B cell (primary cell): ENCODE measurements around the gene POU1F1. TPM values are rescaled to one million over a fixed set of nuclear protein-coding genes. Genes with fewer than 3 reads are reported as not detected.

Source experiments
- ATAC-seq: fragments of 200-7000 bp; cut with Tn5 transposase; one replicate; pipeline ENCODE4 v1.10.0; 2021; ENCODE audit warnings: low read depth, mild to moderate bottlenecking, moderate number of reproducible peaks, moderate library complexity
- CTCF ChIA-PET: fragments of 350-600 bp; sonication (Branson Sonifier 250); formaldehyde crosslinking; loops from one replicate; lab custom pipeline; 2021; ENCODE audit warnings: antibody characterized with exemption, inconsistent platforms; lab: Charles Lee
- POLR2A ChIA-PET: fragments of 350-600 bp; sonication (Branson Sonifier 250); formaldehyde crosslinking; loops from one replicate; lab custom pipeline; 2021; ENCODE audit warnings: antibody characterized with exemption; lab: Charles Lee
- DNase-seq: peaks from one replicate; pipeline ENCODE4 v3.0.0; 2013
- H2AFZ ChIP-seq: 2 replicates; pipeline ENCODE4 v1.6.1; 2012; ENCODE audit warnings: mild to moderate bottlenecking, low read depth, low read length; ENCODE audit not compliant: insufficient read depth, poor library complexity, severe bottlenecking
- H3K27ac ChIP-seq, 2 donors: 1 replicate in 1 of 2; 2 replicates in 1 of 2; pipeline ENCODE4 v1.5.1; 2012 to 2013; ENCODE audit warnings: low read length in 2 of 2, mild to moderate bottlenecking in 2 of 2, moderate library complexity in 1 of 2
- H3K27me3 ChIP-seq, 4 experiments: fragments of 200-600 bp in 1 of 4; sonication (generic) in 1 of 4; replicated peaks in 1 of 4; 1 replicate in 2 of 4; 2 replicates in 2 of 4; pipeline versions ENCODE4 v1.6.1 to v1.7.0; 2013 to 2016; ENCODE audit warnings: low read length in 3 of 4, mild to moderate bottlenecking in 2 of 4, mixed read lengths in 1 of 4, moderate library complexity in 1 of 4; ENCODE audit not compliant: insufficient read depth in 4 of 4, control insufficient read depth in 3 of 4; ENCODE audit errors: control extremely low read depth in 1 of 4
- H3K36me3 ChIP-seq, 2 experiments: replicated peaks in 1 of 2; 1 replicate in 1 of 2; 2 replicates in 1 of 2; pipeline versions ENCODE4 v1.6.1 to v1.7.1; 2013; ENCODE audit warnings: low read length in 1 of 2; ENCODE audit not compliant: insufficient read depth in 2 of 2, control insufficient read depth in 1 of 2; ENCODE audit errors: control extremely low read depth in 1 of 2, extremely low read depth in 1 of 2
- H3K4me1 ChIP-seq, 2 donors: fragments of 200-600 bp in 1 of 2; sonication (generic) in 1 of 2; 1 replicate in 1 of 2; 2 replicates in 1 of 2; pipeline versions ENCODE4 v1.5.1 to v1.6.1; 2013 to 2017; ENCODE audit warnings: low read length in 2 of 2; ENCODE audit not compliant: control insufficient read depth in 2 of 2, insufficient read depth in 2 of 2
- H3K4me2 ChIP-seq: replicated peaks from 2 replicates; pipeline ENCODE3; 2012; ENCODE audit warnings: mild to moderate bottlenecking, low read depth, low read length; ENCODE audit not compliant: poor library complexity, severe bottlenecking
- H3K4me3 ChIP-seq, 5 experiments: fragments of 200-600 bp in 1 of 5; sonication (generic) in 1 of 5; 1 replicate in 3 of 5; 2 replicates in 2 of 5; pipeline versions ENCODE4 v1.5.1 to v1.7.0; 2011 to 2016; ENCODE audit warnings: low read length in 4 of 5, mild to moderate bottlenecking in 4 of 5, low read depth in 2 of 5, control low read depth in 1 of 5, moderate library complexity in 1 of 5; ENCODE audit not compliant: insufficient read depth in 1 of 5; ENCODE audit errors: control extremely low read depth in 1 of 5, extremely low read depth in 1 of 5
- H3K79me2 ChIP-seq: fragments of 200-600 bp; sonication (generic); one replicate; pipeline ENCODE4 v1.6.0; 2016; ENCODE audit warnings: low read length; ENCODE audit not compliant: control insufficient read depth, insufficient read depth
- H3K9ac ChIP-seq: fragments of 200-600 bp; sonication (generic); 2 replicates; pipeline ENCODE4 v1.6.1; 2017; ENCODE audit warnings: mild to moderate bottlenecking, low read length, moderate library complexity
- H3K9me3 ChIP-seq, 3 donors: one replicate each; pipeline versions ENCODE4 v1.6.1 to v1.7.1; 2013; ENCODE audit warnings: low read length in 2 of 3; ENCODE audit not compliant: control insufficient read depth in 2 of 3, insufficient read depth in 1 of 3; ENCODE audit errors: control extremely low read depth in 1 of 3
- H4K20me1 ChIP-seq: 2 replicates; pipeline ENCODE4 v1.6.0; 2012; ENCODE audit warnings: mild to moderate bottlenecking, low read length; ENCODE audit not compliant: insufficient read depth, control insufficient read depth, poor library complexity, severe bottlenecking
- H3K27ac Mint-ChIP-seq: one replicate; pipeline ENCODE4 v1.8.0; 2021; ENCODE audit warnings: mixed read lengths
- H3K27me3 Mint-ChIP-seq: one replicate; pipeline ENCODE4 v1.8.0; 2021; ENCODE audit warnings: mixed read lengths
- H3K4me1 Mint-ChIP-seq: one replicate; pipeline ENCODE4 v1.8.0; 2021; ENCODE audit warnings: mixed read lengths
- H3K4me3 Mint-ChIP-seq: one replicate; pipeline ENCODE4 v1.8.0; 2021; ENCODE audit warnings: mixed read lengths
- H3K9me3 Mint-ChIP-seq: one replicate; pipeline ENCODE4 v1.8.0; 2022; ENCODE audit warnings: mixed read lengths; ENCODE audit not compliant: insufficient read depth
- EZH2 ChIP-seq: IDR thresholded peaks from 2 replicates; pipeline ENCODE4 v1.6.1; 2012; ENCODE audit warnings: borderline replicate concordance, low read depth, mild to moderate bottlenecking, moderate library complexity, low read length; ENCODE audit not compliant: insufficient read depth, poor library complexity, severe bottlenecking
- WGBS: methylation state at CpG from one replicate; pipeline ENCODE4 v1.1.5; 2013; ENCODE audit warnings: missing lambda C conversion rate; ENCODE audit not compliant: insufficient coverage; 5-methylcytosine and 5-hydroxymethylcytosine counted together
- intact Hi-C: fragments of 100-400 bp; cut with micrococcal nuclease; formaldehyde crosslinking; loops from one replicate; pipeline ENCODE4 v1.10.0; 2022
- polyA plus RNA-seq: library from polyadenylated mRNA; depleted of rRNA; stranded (reverse); fragments of >200 nt; gene quantifications from 2 replicates; pipeline ENCODE4 v1.2.3, GENCODE V29; 2012
- total RNA-seq, 2 donors: library from RNA; stranded (reverse); fragments of 120-200 nt in 1 of 2; gene quantifications; 1 replicate in 1 of 2; 2 replicates in 1 of 2; pipeline versions ENCODE4 v1.2.3 to v1.2.4, GENCODE V29; 2013 to 2022
- TF ChIP-seq, protein P1 (sequence below): fragments of 200-600 bp; IDR thresholded peaks from one replicate; pipeline ENCODE4 v1.8.0; 2022; ENCODE audit warnings: antibody characterized with exemption, mild to moderate bottlenecking

Gene POU1F1
- total and polyA plus RNA-seq, 2 donors (not counting 1 experiment from before 2014, with no cell fraction given): not detected

DNA sequence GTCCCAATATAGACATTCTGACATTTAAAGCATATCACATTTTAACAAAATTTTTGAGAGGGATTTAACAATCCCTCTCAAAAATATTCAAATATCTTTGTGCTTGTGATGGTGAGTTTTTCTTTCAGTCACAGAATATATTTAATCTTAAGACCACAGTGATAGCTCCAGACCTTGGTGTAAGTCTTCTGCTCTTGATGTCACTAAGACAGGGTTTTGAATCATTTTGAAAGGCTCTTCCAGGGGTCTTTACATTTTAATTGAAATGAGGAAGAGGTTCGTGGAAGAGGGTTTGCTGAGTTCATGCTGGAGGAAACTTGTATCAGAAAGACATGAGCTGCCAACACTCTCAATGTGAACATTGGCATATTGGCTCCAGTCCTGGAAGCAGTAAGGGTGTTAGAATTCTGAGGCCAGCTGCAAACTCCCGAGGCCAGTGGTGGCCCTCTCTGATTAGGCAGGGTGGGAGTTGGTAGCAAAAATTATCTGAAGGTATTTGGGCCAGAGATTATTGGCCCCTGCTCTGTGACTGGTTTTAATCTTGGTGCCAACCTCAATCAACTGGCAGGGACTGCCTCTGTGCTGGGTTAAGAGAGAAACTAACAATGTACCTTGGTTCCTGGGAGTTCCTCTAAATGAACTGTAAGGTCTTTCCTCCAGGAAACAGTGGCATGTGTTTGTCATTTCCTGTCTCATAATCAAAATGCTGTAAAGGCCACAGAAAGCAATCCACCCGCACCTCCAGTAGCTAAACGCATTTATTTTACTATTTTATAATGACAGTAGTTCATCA lies 5.3 kb downstream of the POU1F1 start:
- peak; percentile 34 for DNase-seq
- H3K9me3 ChIP-seq: no peaks in the 10 kb centered on the region
- peaks cover 19 to 25% of the 10 kb centered on the region in 2 donors for H3K4me1 ChIP-seq
- H3K79me2 ChIP-seq: no peaks in the 10 kb centered on the region
- POLR2A ChIA-PET: interaction anchor here (0.7 kb wide), 1 partner anchor 44 kb away, joined by 3 read pairs; no protein-coding TSS in a partner anchor
- no peaks in the 10 kb centered on the region for H3K36me3 ChIP-seq
- WGBS: 0% methylated on average over 2 of the region's 4 CpGs
- no peak overlapping the region for H3K27ac ChIP-seq
- TF ChIP-seq, protein P1, sequence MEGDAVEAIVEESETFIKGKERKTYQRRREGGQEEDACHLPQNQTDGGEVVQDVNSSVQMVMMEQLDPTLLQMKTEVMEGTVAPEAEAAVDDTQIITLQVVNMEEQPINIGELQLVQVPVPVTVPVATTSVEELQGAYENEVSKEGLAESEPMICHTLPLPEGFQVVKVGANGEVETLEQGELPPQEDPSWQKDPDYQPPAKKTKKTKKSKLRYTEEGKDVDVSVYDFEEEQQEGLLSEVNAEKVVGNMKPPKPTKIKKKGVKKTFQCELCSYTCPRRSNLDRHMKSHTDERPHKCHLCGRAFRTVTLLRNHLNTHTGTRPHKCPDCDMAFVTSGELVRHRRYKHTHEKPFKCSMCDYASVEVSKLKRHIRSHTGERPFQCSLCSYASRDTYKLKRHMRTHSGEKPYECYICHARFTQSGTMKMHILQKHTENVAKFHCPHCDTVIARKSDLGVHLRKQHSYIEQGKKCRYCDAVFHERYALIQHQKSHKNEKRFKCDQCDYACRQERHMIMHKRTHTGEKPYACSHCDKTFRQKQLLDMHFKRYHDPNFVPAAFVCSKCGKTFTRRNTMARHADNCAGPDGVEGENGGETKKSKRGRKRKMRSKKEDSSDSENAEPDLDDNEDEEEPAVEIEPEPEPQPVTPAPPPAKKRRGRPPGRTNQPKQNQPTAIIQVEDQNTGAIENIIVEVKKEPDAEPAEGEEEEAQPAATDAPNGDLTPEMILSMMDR: no peak
- no peak for TF ChIP-seq EZH2
- H3K9ac ChIP-seq: peak overlapping the region; percentile 7
- Mint-ChIP-seq H3K9me3 (no peaks in the 10 kb centered on the region), H3K4me1 (peaks cover 22% of the 10 kb centered on the region), H3K27ac (peak overlapping the region; percentile 38), H3K4me3 (peak overlapping the region; percentile 8), H3K27me3 (peaks cover 4% of the 10 kb centered on the region)
- peak overlapping the region; percentile 45 for H3K4me2 ChIP-seq
- no peaks in the 10 kb centered on the region for H4K20me1 ChIP-seq
- intact Hi-C loops: no loop called here
- H3K4me3 ChIP-seq: no peak overlapping the region
- H3K27me3 ChIP-seq: no peaks in the 10 kb centered on the region
- no peak for ATAC-seq
- H2AFZ ChIP-seq: peak overlapping the region; percentile 32
- CTCF ChIA-PET: interaction anchor here (1.1 to 2.5 kb wide), 3 partner anchors 11 to 27 kb away, joined by 3 to 14 read pairs (median 4); no protein-coding TSS in a partner anchor

DNA sequence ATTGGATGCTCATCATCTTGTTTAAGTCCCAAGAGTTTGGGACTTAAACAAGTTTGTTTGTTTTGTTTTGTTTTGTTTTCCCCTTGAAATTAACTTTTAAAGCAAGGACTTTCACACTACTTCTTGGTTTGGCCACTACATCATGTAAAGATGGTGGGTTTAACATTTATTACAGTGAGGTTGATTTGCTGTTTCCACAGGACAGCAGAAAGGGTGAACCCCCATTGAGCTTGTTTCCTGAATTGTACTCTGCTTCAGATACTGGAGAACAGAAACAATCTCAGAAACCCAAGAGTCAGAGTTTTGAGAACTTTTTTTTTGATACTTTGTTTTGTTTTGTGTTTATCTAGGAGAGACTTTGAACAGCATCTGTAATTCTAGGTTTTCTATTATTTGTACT lies 6.7 kb downstream of the POU1F1 start:
- H3K4me1 ChIP-seq: peaks cover 19 to 25% of the 10 kb centered on the region in 2 donors
- Mint-ChIP-seq H3K4me3 (no peak overlapping the region), H3K27me3 (peaks cover 4% of the 10 kb centered on the region), H3K4me1 (peaks cover 22% of the 10 kb centered on the region), H3K27ac (no peak overlapping the region), H3K9me3 (no peaks in the 10 kb centered on the region)
- H3K36me3 ChIP-seq: no peaks in the 10 kb centered on the region
- intact Hi-C loops: loop anchor here (10.0 kb wide), 1 partner anchor 735 kb away; no protein-coding TSS in a partner anchor
- no peaks in the 10 kb centered on the region for H3K9me3 ChIP-seq
- CTCF ChIA-PET: interaction anchor here (1.3 to 2.5 kb wide), 2 partner anchors 9 to 11 kb away, joined by 3 to 14 read pairs; no protein-coding TSS in a partner anchor
- no peak overlapping the region for H2AFZ ChIP-seq
- ATAC-seq (no peak), DNase-seq (no peak)
- TF ChIP-seq EZH2: no peak
- TF ChIP-seq, protein P1: no peak
- H3K9ac ChIP-seq: no peak overlapping the region
- no peak overlapping the region for H3K4me3 ChIP-seq
- H4K20me1 ChIP-seq: no peaks in the 10 kb centered on the region
- H3K27me3 ChIP-seq: no peaks in the 10 kb centered on the region
- H3K79me2 ChIP-seq: no peaks in the 10 kb centered on the region
- no peak overlapping the region for H3K4me2 ChIP-seq
- POLR2A ChIA-PET: no interaction called here
- H3K27ac ChIP-seq: no peak overlapping the region
